CD4-positive, alpha-beta T cell treated with Interleukin-15 for 4 hours (primary cell): ENCODE measurements around the gene GYPC.
"Not testable (repeated sequence)": the region's sequence is repeated elsewhere in the genome, so short reads cannot be mapped to it uniquely, and the experiment has no call there.

Experiments used
- DNase-seq: peaks from one replicate; pipeline ENCODE4 v3.0.0-alpha.2; 2020; ENCODE audit warnings: low spot score

Gene GYPC

DNA sequence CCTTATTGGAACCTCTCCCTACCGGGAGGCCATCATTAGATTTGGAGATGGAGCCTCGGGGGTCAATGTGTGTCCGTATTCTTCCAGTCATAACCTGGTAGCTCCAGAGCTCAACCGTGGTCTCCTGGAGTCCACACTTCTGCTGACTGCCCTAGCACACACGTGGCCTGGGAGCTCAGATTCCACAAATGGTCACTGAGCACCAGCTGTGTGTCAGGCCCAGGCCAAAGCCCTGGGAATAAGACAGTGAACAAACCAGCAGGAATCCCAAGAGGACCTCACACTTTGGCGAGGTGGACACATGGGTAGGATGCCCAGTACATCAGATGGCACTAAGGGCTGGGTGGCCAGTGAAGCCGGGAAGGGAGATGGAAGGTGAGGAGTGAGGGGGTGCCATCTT, 15.5 kb downstream of the GYPC start:
- no peak for DNase-seq

- no peak for DNase-seq
Observed at GRCh38 chr2:126672980-126673605, 17.1 kb downstream of the GYPC start.

DNA sequence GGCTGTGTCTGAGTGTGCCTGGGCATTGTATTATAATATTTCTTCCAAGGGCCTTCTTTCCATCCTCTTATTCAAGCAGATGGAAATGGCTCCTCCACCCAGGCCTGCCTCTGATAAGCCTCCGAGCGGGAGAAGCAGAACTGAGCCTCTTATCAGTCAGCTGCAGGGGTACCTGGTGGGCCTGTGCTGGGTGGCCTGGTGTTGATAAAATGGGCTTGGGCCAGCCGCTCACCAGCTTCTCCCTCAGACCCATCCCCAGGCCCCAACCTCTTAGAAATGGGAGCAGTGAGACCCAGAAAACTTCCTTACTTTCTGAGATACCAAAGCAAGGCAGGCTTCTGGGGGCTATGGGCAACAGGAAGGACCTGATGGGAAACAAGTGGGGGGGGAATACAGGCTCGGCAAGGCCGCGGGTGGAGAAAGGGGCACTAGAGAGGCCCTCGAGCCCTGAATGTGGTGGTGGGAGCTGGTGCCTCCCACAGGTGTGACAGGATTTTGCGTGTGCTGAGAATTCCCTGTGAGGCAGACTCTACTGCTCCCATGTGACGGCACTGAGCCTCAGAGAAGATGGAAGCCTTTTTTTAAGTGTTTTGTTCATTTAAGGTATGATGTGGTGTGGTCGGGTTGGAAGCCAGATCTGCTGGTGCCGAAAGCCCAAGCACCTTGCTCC, 18.3 kb downstream of the GYPC start:
- no peak for DNase-seq

GRCh38 chr2:126675637-126676036, 19.7 kb downstream of the GYPC start:
- no peak for DNase-seq

DNA sequence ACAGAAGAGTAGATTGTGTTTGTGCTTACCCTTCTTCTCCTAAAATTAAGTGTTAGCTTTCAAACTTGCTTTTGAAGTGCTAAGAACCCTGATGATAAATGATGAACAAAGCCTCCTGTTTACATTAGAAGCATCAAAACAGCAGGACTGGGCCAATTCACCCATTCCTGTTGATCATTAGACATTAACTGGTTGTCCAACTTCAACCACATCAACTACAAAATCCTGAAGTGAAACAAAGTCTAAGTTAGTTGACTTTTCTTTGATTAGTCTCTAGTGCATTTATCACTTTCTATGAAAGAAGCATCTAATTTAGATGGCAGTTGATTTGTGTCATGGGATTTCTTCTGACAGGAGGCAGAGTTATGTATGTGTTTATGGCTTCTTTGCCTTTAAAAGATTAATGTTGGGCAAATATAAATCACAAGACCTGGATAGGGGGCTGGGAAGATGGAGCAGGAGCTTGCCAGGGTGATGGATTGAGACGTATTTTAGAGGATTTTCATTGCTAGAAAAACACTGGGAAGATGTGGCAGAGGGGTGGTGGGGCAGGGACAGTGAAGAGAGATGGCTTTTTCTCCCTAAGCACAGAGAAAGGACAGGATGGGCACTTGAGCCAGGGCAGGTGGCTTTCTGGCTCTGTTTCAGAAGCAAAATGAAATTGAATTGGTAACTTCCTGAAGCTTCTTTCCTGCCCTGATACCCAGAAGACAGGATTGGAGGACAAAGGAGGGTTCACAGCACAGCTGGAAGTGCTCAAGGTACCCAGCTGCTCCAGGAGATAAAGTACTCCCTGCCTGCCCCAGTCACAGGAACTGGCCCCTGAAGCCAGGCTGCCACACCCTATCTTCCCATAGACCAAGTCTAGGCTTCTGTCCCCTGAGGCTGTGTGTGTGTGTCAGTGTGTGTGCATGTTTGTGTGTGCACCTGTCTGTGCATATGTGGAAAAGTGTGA, 20.5 kb downstream of the GYPC start:
- DNase-seq, result no peak

DNA sequence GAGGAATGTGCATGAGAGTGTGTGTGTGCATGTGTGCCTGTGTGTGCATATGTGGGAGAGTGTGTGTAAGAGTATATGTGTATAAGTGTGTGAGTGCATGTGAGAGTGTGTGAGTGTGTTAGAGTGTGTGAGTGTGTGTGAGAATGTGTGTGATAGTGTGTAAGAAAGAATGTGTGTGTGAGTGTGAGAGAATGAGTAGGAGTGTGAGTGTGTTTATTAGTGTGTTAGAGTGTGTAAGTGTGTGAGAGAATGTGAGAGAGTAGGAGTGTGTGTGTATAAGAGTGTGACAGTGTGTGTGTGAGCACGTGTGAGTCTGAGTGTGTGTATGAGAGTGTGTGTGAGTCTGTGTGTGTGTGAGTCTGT, 21.2 kb downstream of the GYPC start:
- no peak for DNase-seq

DNA sequence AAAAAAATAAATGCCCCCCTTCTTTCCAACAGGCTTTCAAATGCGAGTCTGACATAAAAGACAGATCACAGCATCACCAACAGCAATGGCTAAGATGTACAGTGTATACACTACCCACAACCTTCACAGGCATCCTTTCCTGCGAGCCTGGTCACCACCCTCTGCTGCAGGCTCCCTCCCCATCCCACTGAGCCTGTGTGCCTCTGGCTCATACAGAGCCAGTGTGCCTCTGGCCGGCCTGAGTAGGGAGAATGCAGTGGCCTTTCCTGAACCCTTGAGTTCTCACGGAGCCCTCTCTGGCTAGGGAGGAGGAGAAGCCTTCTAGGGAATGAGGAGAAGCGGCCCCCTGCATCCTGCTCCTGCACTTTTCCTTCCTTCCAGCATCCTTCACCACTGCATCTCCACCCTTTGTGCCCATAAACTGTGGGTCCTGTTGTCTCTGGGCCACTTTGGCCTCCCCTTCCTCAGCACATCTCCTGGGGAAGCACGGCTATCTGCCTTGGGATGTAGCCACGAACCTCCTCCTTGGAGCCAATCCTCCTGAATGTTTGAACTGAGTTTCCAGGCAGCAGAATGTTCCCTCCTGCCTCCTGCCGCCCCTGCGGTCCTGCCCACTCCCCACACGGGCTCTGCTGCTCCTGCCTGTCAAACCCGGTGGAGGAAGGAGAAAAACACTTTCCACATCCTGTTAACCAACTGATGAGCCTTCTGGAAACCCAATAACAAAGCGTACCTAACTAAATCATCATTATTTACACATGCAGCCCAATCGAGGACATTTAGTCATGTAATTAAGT, 22.5 kb downstream of the GYPC start:
- DNase-seq, result no peak

DNA sequence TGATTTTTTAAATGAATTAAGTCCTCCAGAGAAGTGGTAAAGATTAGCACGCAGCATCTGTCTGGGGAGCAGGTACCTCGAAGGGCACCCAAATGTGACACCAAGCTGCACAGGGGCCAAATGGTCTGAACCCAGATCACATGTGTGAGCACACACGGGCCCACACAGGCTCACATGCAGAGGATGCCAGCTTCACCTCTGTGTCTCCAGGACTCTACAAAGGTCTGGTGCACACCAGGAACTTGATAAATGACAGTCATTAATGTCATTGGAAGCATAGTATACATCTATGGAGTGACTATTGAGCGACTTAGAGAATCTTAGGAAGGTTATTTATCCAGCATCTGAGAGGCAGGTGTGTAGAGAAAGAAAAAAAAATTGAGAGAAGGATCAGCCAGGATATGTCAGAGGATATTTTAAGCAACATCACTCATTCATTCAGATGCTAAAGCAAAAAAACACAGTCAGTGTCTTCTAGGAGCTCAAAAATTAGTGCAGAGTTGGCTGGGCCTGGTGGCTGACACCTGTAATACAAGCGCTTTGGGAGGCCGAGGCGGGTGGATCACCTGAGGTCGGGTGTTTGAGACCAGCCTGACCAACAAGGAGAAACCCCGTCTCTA, 23.2 kb downstream of the GYPC start:
- DNase-seq, result no peak

DNA sequence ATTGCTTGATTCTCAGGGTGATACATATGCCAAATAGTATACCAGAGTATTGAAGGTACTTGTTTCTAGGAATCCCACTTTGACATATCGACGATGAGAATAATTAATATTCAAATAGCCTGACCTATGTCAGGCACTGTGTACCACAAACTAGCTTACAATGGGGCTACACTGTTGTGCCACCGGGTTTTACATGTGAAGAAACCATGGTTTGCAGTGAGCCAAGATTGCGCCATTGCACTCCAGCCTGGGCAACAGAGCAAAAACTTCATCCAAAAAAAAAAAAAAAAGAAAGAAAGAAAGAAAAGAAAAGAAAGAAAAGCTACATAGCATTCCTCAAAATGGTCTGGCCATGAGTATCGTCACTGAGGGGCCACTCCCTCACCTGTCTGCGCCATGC, 25.5 kb downstream of the GYPC start:
- no peak for DNase-seq

GRCh38 chr2:126685629-126686028, 29.7 kb downstream of the GYPC start:
- DNase-seq, result no peak

GRCh38 chr2:126686286-126686685, 30.3 kb downstream of the GYPC start:
- no peak for DNase-seq

DNA sequence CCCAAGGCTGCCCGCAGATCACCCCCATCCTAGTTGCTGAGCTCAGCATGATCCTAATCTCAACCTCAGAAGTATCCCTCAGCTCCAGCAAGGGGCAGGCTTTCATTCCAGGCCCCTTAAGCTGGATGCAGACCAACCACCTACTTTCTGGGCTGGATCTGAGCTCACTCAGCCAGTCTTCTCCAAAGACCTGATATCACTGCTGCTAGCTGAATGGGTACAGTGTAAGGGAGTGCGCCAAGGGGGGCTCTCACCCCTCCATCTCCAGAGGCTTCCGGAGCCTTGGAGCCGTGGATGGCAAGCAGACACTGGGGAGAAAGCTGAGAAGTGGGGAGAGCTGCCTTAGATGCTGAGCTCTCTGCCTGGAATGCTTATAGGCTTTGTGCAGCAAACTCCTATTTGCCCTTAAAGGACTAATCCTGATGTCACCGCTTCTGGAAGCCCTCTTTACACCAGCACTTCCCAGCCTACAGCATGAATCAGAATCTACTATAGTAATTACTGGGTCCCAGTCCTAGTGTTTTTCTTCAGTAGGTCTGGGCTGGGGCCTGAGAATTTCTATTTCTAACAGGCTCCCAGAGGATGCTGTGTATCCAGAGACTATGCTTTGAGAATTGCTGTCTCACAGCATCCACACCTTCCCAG, 31.0 kb downstream of the GYPC start:
- DNase-seq, result no peak

- DNase-seq, result no peak
Observed at GRCh38 chr2:126687503-126687902, 31.5 kb downstream of the GYPC start.

- DNase-seq, result not testable (repeated sequence)
Observed at GRCh38 chr2:126688594-126688993, 32.6 kb downstream of the GYPC start.

- DNase-seq, result not testable (repeated sequence)
Observed at GRCh38 chr2:126692241-126692640, 36.3 kb downstream of the GYPC start.

GRCh38 chr2:126692934-126693592, 37.1 kb downstream of the GYPC start:
- DNase-seq, result not testable (repeated sequence)

DNA sequence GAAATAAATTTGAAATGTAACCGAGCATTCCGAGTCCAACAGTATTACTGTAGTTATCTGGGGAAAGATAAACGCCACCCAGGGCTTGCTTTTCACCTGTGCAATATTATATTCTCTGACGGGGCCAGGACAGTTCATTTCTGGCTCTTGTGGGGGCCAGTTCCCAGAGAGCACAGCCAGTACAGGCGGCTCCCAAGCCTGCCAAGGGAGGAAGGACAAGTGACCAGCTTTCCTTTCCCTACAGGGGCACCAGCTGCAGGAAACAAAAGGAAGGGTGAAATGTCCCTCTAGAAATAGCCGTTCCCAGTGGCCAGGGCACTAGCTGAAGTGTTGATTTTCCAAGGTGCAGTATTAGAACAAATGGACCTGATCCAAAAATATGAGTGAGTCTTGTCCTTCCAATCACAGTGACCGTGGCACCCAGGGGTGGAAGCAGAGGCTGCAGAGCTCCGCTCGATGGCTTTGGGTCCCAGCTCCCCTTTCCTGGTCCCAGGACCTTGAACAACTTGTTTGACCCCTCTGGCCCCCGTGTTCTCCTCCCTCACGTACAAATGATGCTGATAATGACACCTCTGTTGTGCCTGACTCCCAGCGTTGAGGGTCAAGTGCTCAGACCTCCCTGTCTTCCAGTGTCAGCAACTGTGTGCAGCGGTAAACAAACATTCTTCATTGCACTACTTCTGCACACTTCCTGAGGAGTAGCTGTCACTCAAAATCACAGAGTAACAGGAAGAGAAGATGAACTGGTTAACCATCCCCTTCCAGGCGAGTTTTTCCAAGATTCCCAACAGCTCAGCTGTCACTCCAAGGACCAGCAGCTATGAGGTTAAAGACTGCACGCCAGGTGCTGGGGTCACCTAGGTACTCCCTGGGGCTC, 40.9 kb downstream of the GYPC start:
- no peak for DNase-seq

- no peak for DNase-seq
Observed at GRCh38 chr2:126698376-126698775, 42.4 kb downstream of the GYPC start.

DNA sequence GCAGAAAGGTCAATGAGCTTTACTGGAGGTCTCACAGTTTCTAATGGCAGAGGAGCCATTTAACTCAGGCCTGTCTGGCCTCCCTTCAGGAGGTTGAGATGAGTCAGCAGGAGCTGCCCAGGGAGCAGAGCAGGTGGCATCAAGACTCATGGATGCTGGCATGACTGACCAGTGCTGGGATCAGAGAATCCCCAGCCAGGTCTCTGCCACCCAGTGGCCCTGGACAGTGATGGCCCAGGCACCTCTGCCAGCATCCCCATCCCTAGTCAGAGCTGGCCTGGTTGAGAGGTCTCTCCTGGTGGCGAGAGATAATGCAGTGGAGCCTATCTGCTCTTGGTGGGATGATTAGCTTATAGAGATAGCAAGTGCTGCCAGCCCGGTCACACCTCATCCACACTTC, 43.1 kb downstream of the GYPC start:
- no peak for DNase-seq
